Neural cell (in vitro differentiated cells): ENCODE results near the gene CPEB1. TPM values are rescaled to one million over a fixed set of nuclear protein-coding genes. Genes with fewer than 3 reads are reported as not detected.

Experiments used
- H2AFZ ChIP-seq: fragments of 200-600, 300-800 bp; sonication (generic), shearing (Covaris generic); 2 replicates; pipeline ENCODE4 v1.6.0; 2014; ENCODE audit warnings: low read depth, mild to moderate bottlenecking, antibody characterized with exemption, low read length, moderate library complexity
- H3F3A ChIP-seq: fragments of 200-600 bp; shearing (Covaris generic); 2 replicates; pipeline ENCODE4 v1.6.1; 2016; ENCODE audit warnings: mild to moderate bottlenecking, moderate library complexity, mixed read lengths, antibody characterized with exemption, low read length; ENCODE audit not compliant: insufficient read depth, poor library complexity, severe bottlenecking
- H3K27ac ChIP-seq: fragments of 200-600, 300-800 bp; sonication (generic), shearing (Covaris generic); 2 replicates; pipeline ENCODE4 v1.5.1; 2014; ENCODE audit warnings: mild to moderate bottlenecking, low read length, moderate library complexity
- H3K27me3 ChIP-seq: fragments of 300-800, 200-600 bp; sonication (generic), shearing (Covaris generic); 2 replicates; pipeline ENCODE4 v1.6.0; 2014; ENCODE audit warnings: mild to moderate bottlenecking, low read depth, low read length, moderate library complexity; ENCODE audit not compliant: insufficient read depth
- H3K36me3 ChIP-seq: fragments of 300-800, 200-600 bp; sonication (generic), shearing (Covaris generic); 2 replicates; pipeline ENCODE4 v1.5.1; 2014; ENCODE audit warnings: mild to moderate bottlenecking, antibody characterized with exemption, low read length, moderate library complexity; ENCODE audit not compliant: insufficient read depth
- H3K4me2 ChIP-seq: fragments of 300-800, 200-600 bp; sonication (generic), shearing (Covaris generic); 2 replicates; pipeline ENCODE4 v1.6.0; 2014; ENCODE audit warnings: mild to moderate bottlenecking, low read length
- H3K4me3 ChIP-seq: fragments of 300-800, 200-600 bp; sonication (generic), shearing (Covaris generic); 2 replicates; pipeline ENCODE4 v1.5.1; 2014; ENCODE audit warnings: mild to moderate bottlenecking, low read length, moderate library complexity
- H3K79me2 ChIP-seq: fragments of 200-600 bp; shearing (Covaris generic); replicated peaks from 2 replicates; pipeline ENCODE4 v1.6.0; 2014; ENCODE audit warnings: mild to moderate bottlenecking, low read length, moderate library complexity; ENCODE audit not compliant: insufficient read depth
- H3K9ac ChIP-seq: fragments of 300-800, 200-600 bp; sonication (generic), shearing (Covaris generic); 2 replicates; pipeline ENCODE4 v1.6.1; 2016; ENCODE audit warnings: mild to moderate bottlenecking, low read length, mixed read lengths
- H3K9me2 ChIP-seq: fragments of 200-600 bp; shearing (Covaris generic); 2 replicates; pipeline ENCODE4 v1.6.1; 2016; ENCODE audit warnings: mild to moderate bottlenecking, low read length, mixed read lengths; ENCODE audit not compliant: insufficient read depth
- H3K9me3 ChIP-seq: fragments of 200-600, 300-800 bp; sonication (generic), shearing (Covaris generic); 2 replicates; pipeline ENCODE4 v1.6.1; 2016; ENCODE audit warnings: mild to moderate bottlenecking, mixed run types, low read length, moderate library complexity, mixed read lengths
- H4K20me1 ChIP-seq: fragments of 200-600 bp; shearing (Covaris generic); 2 replicates; pipeline ENCODE4 v1.6.1; 2016; ENCODE audit warnings: mild to moderate bottlenecking, mixed run types; ENCODE audit not compliant: insufficient read depth
- CTCF ChIP-seq: fragments of 450-650 bp; IDR thresholded peaks from 2 replicates; pipeline ENCODE4 v1.5.1; 2014; ENCODE audit warnings: antibody characterized with exemption, mild to moderate bottlenecking, moderate library complexity; ENCODE audit not compliant: poor library complexity, severe bottlenecking
- EP300 ChIP-seq: fragments of 450-650 bp; conservative IDR thresholded peaks from 2 replicates; pipeline ENCODE4 v1.6.1; 2014; ENCODE audit warnings: antibody characterized with exemption, mild to moderate bottlenecking, moderate library complexity; ENCODE audit not compliant: poor library complexity, severe bottlenecking
- EZH2 ChIP-seq: fragments of 200-600, 300-800 bp; shearing (Covaris generic), sonication (generic); IDR thresholded peaks from 2 replicates; pipeline ENCODE4 v1.6.1; 2014; ENCODE audit warnings: antibody characterized with exemption, low read length, borderline replicate concordance, mild to moderate bottlenecking; ENCODE audit not compliant: insufficient read depth, poor library complexity, severe bottlenecking
- MXI1 ChIP-seq: fragments of 450-650 bp; conservative IDR thresholded peaks from 2 replicates; pipeline ENCODE4 v1.6.1; 2014; ENCODE audit warnings: antibody characterized with exemption, mild to moderate bottlenecking; ENCODE audit not compliant: poor library complexity, severe bottlenecking
- POLR2AphosphoS5 ChIP-seq: IDR thresholded peaks from 2 replicates; pipeline ENCODE4 v1.6.1; 2012
- RAD21 ChIP-seq: fragments of 450-650 bp; conservative IDR thresholded peaks from 2 replicates; pipeline ENCODE4 v1.6.1; 2014; ENCODE audit warnings: antibody characterized with exemption, mild to moderate bottlenecking, moderate library complexity
- REST ChIP-seq: IDR thresholded peaks from 2 replicates; pipeline ENCODE4 v1.6.1; 2012; ENCODE audit warnings: borderline replicate concordance
- SMC3 ChIP-seq: fragments of 450-650 bp; conservative IDR thresholded peaks from 2 replicates; pipeline ENCODE4 v1.6.1; 2014; ENCODE audit warnings: antibody characterized with exemption, mild to moderate bottlenecking, moderate library complexity; ENCODE audit not compliant: poor library complexity
- TAF1 ChIP-seq: IDR thresholded peaks from 2 replicates; pipeline ENCODE4 v1.6.1; 2012; ENCODE audit warnings: low read depth
- polyA plus RNA-seq: library from polyadenylated mRNA; depleted of rRNA; stranded (reverse); fragments of >200 nt; gene quantifications from 2 replicates; pipeline ENCODE4 v1.2.3, GENCODE V29; 2014

Gene CPEB1
- polyA plus RNA-seq, 1 donor from 2014 or later = 0.61 TPM

- TF ChIP-seq TAF1 = no peak
- TF ChIP-seq POLR2AphosphoS5 = no peak
- no peak for TF ChIP-seq CTCF
- no peak for TF ChIP-seq REST
- no peaks in the 10 kb centered on the region for H3F3A ChIP-seq
- H3K9me2 ChIP-seq = no peaks in the 10 kb centered on the region
- H3K9me3 ChIP-seq = no peaks in the 10 kb centered on the region
- H3K4me3 ChIP-seq = no peak overlapping the region
- no peaks in the 10 kb centered on the region for H3K27me3 ChIP-seq
- no peak overlapping the region for H3K4me2 ChIP-seq
- H2AFZ ChIP-seq = no peak overlapping the region
- H3K9ac ChIP-seq = no peak overlapping the region
- H3K27ac ChIP-seq = no peak overlapping the region
- H4K20me1 ChIP-seq = no peaks in the 10 kb centered on the region
- no peaks in the 10 kb centered on the region for H3K36me3 ChIP-seq
- no peaks in the 10 kb centered on the region for H3K79me2 ChIP-seq
Measured at GRCh38 chr15:82554351-82554750, 92.8 kb downstream of the CPEB1 start.

GRCh38 chr15:82553846-82554245 lies 93.3 kb downstream of the CPEB1 start:
- TF ChIP-seq RAD21 (no peak), REST (no peak), TAF1 (no peak), CTCF (no peak), MXI1 (no peak), SMC3 (no peak), EZH2 (no peak), POLR2AphosphoS5 (no peak), EP300 (no peak)
- no peaks in the 10 kb centered on the region for H4K20me1 ChIP-seq
- no peaks in the 10 kb centered on the region for H3K9me3 ChIP-seq
- H3K4me2 ChIP-seq = no peak overlapping the region
- H3K4me3 ChIP-seq = no peak overlapping the region
- no peaks in the 10 kb centered on the region for H3F3A ChIP-seq
- no peak overlapping the region for H3K9ac ChIP-seq
- no peaks in the 10 kb centered on the region for H3K79me2 ChIP-seq
- no peaks in the 10 kb centered on the region for H3K27me3 ChIP-seq
- H3K36me3 ChIP-seq = no peaks in the 10 kb centered on the region
- no peak overlapping the region for H3K27ac ChIP-seq
- no peaks in the 10 kb centered on the region for H3K9me2 ChIP-seq
- H2AFZ ChIP-seq = no peak overlapping the region
